Immature natural killer cell (primary cell): ENCODE measurements around the gene MAP4. TPM values are rescaled to one million over a fixed set of nuclear protein-coding genes. Genes with fewer than 3 reads are reported as not detected.

Experiments
- DNase-seq, 3 donors: peaks; one replicate each; pipeline ENCODE4 v3.0.0; 2022; ENCODE audit warnings: mixed read lengths in 1 of 3
- H3K27ac Mint-ChIP-seq, 6 donors: one replicate each; pipeline ENCODE4 v1.8.0; 2020; ENCODE audit warnings: mixed read lengths in 6 of 6, mild to moderate bottlenecking in 5 of 6, inconsistent platforms in 4 of 6, moderate library complexity in 3 of 6
- H3K27me3 Mint-ChIP-seq, 3 donors: one replicate each; pipeline ENCODE4 v1.8.0; 2020 to 2021; ENCODE audit warnings: low read depth in 3 of 3, mild to moderate bottlenecking in 3 of 3, mixed read lengths in 3 of 3, moderate library complexity in 3 of 3, inconsistent platforms in 1 of 3
- H3K36me3 Mint-ChIP-seq, 3 donors: one replicate each; pipeline ENCODE4 v1.8.0; 2020; ENCODE audit warnings: mixed read lengths in 3 of 3, inconsistent platforms in 2 of 3, mild to moderate bottlenecking in 2 of 3
- H3K4me1 Mint-ChIP-seq, 2 donors: one replicate each; pipeline ENCODE4 v1.8.0; 2020; ENCODE audit warnings: inconsistent platforms in 2 of 2, mild to moderate bottlenecking in 2 of 2, mixed read lengths in 2 of 2, moderate library complexity in 1 of 2
- H3K4me3 Mint-ChIP-seq, 5 donors: one replicate each; pipeline ENCODE4 v1.8.0; 2020; ENCODE audit warnings: mild to moderate bottlenecking in 5 of 5, mixed read lengths in 5 of 5, inconsistent platforms in 3 of 5, moderate library complexity in 3 of 5
- H3K9me3 Mint-ChIP-seq, 6 donors: one replicate each; pipeline ENCODE4 v1.8.0; 2020; ENCODE audit warnings: mild to moderate bottlenecking in 6 of 6, mixed read lengths in 6 of 6, inconsistent platforms in 4 of 6, moderate library complexity in 3 of 6
- polyA plus RNA-seq, 3 donors: library from polyadenylated mRNA; unstranded; fragments of 300-500 nt; fragmentation: Illumina TruSeq; gene quantifications; one replicate each; pipeline ENCODE4 v1.2.3, GENCODE V29; 2021

MAP4 gene
- polyA plus RNA-seq, 3 donors from 2014 or later = 4.4 to 64.2 (median 17.4) TPM

- H3K4me3 Mint-ChIP-seq = no peak overlapping the region
- no peaks in the 10 kb centered on the region for H3K9me3 Mint-ChIP-seq
- H3K27me3 Mint-ChIP-seq = peaks cover 0 to 2% (median 0%) of the 10 kb centered on the region in 3 donors
- peaks cover 7 to 54% (median 32%) of the 10 kb centered on the region in 3 donors for H3K36me3 Mint-ChIP-seq
- no peaks in the 10 kb centered on the region for H3K4me1 Mint-ChIP-seq
- no peak for DNase-seq
- H3K27ac Mint-ChIP-seq = peak overlapping the region in 1 of 6 donors; percentile 6
Measured at GRCh38 chr3:47910777-47911440, 105.3 kb downstream of the MAP4 start.

DNA sequence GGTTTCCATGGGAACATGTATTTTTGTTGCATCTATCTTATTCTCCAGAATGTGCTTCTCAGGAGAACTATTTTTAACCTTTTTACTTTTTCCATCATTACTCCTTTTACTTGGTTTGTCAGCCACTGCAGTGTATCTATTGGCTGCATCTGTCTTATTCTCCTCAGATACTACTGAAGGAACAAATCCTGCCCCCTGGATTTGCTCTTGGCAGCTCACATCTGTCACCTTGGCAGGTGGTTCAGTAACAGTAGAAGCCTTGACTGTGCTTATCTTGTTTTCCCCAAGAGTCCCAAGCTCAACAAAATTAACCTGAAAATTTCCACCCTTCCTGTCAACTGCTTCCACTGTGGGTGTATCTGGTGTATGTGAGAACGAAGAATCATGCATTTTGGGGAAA is 106.0 kb downstream of the MAP4 start:
- Mint-ChIP-seq H3K9me3 (no peaks in the 10 kb centered on the region), H3K36me3 (peaks cover 8 to 50% (median 30%) of the 10 kb centered on the region in 3 donors), H3K4me1 (no peaks in the 10 kb centered on the region), H3K4me3 (no peak overlapping the region), H3K27ac (no peak overlapping the region), H3K27me3 (peaks cover 0 to 4% (median 0%) of the 10 kb centered on the region in 3 donors)
- DNase-seq = no peak

- no peaks in the 10 kb centered on the region for H3K9me3 Mint-ChIP-seq
- peaks cover 0 to 6% of the 10 kb centered on the region in 2 donors for H3K4me1 Mint-ChIP-seq
- DNase-seq = no peak
- H3K27me3 Mint-ChIP-seq = peaks cover 0 to 4% (median 0%) of the 10 kb centered on the region in 3 donors
- H3K36me3 Mint-ChIP-seq = peaks cover 8 to 47% (median 30%) of the 10 kb centered on the region in 3 donors
- no peak overlapping the region for H3K27ac Mint-ChIP-seq
- H3K4me3 Mint-ChIP-seq = no peak overlapping the region
Measured at GRCh38 chr3:47909607-47910006, 106.6 kb downstream of the MAP4 start.

DNA sequence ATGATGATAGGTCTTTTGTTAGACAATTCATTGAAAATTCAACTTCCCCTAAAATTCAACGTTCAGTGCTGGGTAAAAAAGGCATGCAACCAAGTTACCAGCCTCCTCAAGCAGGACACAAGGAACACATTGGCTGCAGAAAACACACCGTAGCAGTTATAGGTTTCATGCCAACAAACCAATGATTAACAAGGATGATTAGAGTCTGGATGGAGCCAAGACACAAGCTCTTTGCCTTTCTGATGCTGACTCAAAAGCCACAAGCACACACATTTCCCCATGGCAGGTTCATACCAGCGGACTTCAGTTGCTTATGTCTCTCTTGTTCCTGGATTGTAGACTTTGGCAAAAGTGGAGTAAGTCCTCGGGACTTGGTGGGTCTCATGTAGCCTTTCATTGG is 107.5 kb downstream of the MAP4 start:
- Mint-ChIP-seq H3K27ac (no peak overlapping the region), H3K36me3 (peaks cover 8 to 41% (median 28%) of the 10 kb centered on the region in 3 donors), H3K27me3 (peaks cover 0 to 4% (median 0%) of the 10 kb centered on the region in 3 donors), H3K4me3 (no peak overlapping the region), H3K4me1 (peaks cover 0 to 6% of the 10 kb centered on the region in 2 donors), H3K9me3 (no peaks in the 10 kb centered on the region)
- no peak for DNase-seq

- Mint-ChIP-seq H3K27me3 (peaks cover 0 to 4% (median 0%) of the 10 kb centered on the region in 3 donors), H3K27ac (no peak overlapping the region), H3K9me3 (no peaks in the 10 kb centered on the region), H3K36me3 (peaks cover 12 to 39% (median 27%) of the 10 kb centered on the region in 3 donors), H3K4me3 (no peak overlapping the region), H3K4me1 (peaks cover 0 to 6% of the 10 kb centered on the region in 2 donors)
- DNase-seq = no peak
Measured at GRCh38 chr3:47907784-47908183, 108.4 kb downstream of the MAP4 start.

DNA sequence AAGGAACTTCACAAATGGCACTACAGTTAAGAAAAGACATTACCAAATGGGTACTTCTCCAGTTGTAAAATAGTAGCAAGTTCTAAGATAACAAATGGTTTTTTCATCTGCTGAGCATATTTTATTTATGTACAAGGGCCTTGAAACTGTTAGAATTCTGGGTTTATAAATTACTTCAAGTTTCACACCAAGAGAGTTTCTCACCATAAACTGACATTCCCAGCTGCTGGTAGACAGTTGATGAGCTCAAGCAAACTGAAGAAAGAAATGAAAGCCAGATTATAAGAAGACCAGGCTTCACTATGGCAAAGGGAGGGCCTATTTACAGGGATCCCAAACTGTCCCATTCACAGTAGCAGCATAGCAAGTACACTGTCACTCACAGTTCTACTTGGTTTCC is 113.5 kb downstream of the MAP4 start:
- H3K27me3 Mint-ChIP-seq = peaks cover 0 to 5% (median 0%) of the 10 kb centered on the region in 3 donors
- peaks cover 7 to 12% (median 10%) of the 10 kb centered on the region in 3 donors for H3K36me3 Mint-ChIP-seq
- no peak for DNase-seq
- H3K4me1 Mint-ChIP-seq = peaks cover 0 to 6% of the 10 kb centered on the region in 2 donors
- no peaks in the 10 kb centered on the region for H3K9me3 Mint-ChIP-seq
- H3K4me3 Mint-ChIP-seq = no peak overlapping the region
- no peak overlapping the region for H3K27ac Mint-ChIP-seq

GRCh38 chr3:47901280-47901833 is 114.9 kb downstream of the MAP4 start:
- Mint-ChIP-seq H3K4me3 (no peak overlapping the region), H3K36me3 (peaks cover 7 to 13% (median 10%) of the 10 kb centered on the region in 3 donors), H3K9me3 (no peaks in the 10 kb centered on the region), H3K27ac (no peak overlapping the region), H3K4me1 (peaks cover 0 to 6% of the 10 kb centered on the region in 2 donors), H3K27me3 (peaks cover 0 to 5% (median 0%) of the 10 kb centered on the region in 3 donors)
- no peak for DNase-seq

DNA sequence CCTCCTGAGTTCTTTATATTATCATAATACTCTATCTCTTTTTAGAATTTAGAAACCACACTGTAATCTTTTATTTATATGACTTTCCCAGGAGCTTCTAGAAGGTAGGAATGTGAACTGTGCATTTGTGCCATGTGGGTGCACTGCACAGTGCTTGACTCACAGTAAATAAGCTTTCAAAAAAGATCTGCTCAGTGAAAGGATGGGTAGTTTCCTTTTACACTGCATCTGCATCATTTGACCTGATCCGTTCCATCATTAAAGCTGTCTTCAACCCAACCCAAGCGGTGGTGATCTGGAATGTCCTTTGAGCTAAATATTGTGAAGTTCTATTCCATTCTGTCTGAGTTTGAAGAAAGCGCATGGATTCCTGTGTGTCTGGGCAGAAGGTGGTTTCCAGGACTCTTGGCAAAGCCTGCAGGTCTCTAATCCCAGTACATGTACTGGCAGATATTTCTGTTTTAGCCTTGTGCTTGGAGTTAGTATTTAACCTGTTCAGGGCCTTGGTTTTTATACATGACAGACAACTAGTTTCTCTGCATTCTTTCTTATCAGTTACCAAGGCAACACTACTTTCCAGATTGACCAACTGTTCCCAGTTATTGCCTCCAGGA is 116.6 kb downstream of the MAP4 start:
- Mint-ChIP-seq H3K36me3 (peaks cover 3 to 14% (median 4%) of the 10 kb centered on the region in 3 donors), H3K4me3 (no peak overlapping the region), H3K27me3 (peaks cover 0 to 1% (median 0%) of the 10 kb centered on the region in 3 donors), H3K9me3 (no peaks in the 10 kb centered on the region), H3K27ac (no peak overlapping the region), H3K4me1 (peaks cover 0 to under 1% of the 10 kb centered on the region in 2 donors)
- no peak for DNase-seq

- no peaks in the 10 kb centered on the region for H3K4me1 Mint-ChIP-seq
- no peaks in the 10 kb centered on the region for H3K9me3 Mint-ChIP-seq
- DNase-seq = no peak
- peaks cover 0 to 1% (median 0%) of the 10 kb centered on the region in 3 donors for H3K27me3 Mint-ChIP-seq
- H3K27ac Mint-ChIP-seq = peak overlapping the region in 1 of 6 donors; percentile 12
- peaks cover 5 to 18% (median 8%) of the 10 kb centered on the region in 3 donors for H3K36me3 Mint-ChIP-seq
- H3K4me3 Mint-ChIP-seq = no peak overlapping the region
Measured at GRCh38 chr3:47897954-47898353, 118.3 kb downstream of the MAP4 start.

DNA sequence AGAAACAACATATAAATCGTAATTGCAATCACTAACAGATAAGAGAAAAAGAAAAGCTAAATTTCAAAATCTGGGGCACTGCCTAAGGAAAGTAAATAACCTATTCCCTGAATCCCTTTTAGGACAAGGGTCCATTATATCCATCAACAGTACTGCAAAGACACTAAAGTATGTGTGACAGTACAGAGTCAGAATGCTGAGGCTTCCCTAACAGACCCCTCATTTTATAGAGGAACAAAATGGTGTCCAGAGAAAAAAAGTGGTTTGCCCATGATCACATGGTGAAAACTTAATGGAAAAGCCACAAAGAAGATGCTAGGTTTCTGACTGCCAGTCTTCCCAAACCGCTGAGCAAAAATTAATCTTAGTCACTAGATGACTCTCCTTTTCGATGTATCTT is 119.5 kb downstream of the MAP4 start:
- Mint-ChIP-seq H3K27ac (no peak overlapping the region), H3K4me3 (no peak overlapping the region), H3K36me3 (peaks cover 11 to 21% (median 14%) of the 10 kb centered on the region in 3 donors), H3K4me1 (no peaks in the 10 kb centered on the region), H3K9me3 (no peaks in the 10 kb centered on the region), H3K27me3 (peaks cover 0 to 1% (median 0%) of the 10 kb centered on the region in 3 donors)
- no peak for DNase-seq

DNA sequence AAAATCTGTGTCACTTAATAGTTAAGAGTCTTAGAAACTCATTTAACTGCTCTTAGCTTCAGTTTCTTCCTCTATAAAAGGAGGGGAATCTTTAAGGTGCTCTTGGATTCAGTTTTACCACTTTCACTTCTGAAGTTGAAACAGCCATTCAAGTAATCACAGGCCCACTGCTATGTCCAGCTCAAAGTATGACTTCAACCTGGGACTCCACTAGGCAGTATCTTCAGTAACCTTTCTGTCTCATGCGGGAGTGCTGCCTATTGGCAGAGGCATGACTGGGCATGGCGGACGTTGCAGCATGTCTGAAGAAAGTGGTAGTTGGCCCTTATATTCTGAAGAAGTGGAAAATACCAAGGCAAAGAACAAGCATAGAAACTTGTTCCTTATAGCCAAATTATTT is 121.0 kb downstream of the MAP4 start:
- DNase-seq = no peak
- Mint-ChIP-seq H3K27ac (no peak overlapping the region), H3K9me3 (no peaks in the 10 kb centered on the region), H3K27me3 (peaks cover 0 to 1% (median 0%) of the 10 kb centered on the region in 3 donors), H3K36me3 (peaks cover 18 to 29% (median 18%) of the 10 kb centered on the region in 3 donors), H3K4me1 (no peaks in the 10 kb centered on the region), H3K4me3 (no peak overlapping the region)

- H3K4me1 Mint-ChIP-seq = peaks cover 0 to 2% of the 10 kb centered on the region in 2 donors
- no peak for DNase-seq
- no peaks in the 10 kb centered on the region for H3K27me3 Mint-ChIP-seq
- no peak overlapping the region for H3K4me3 Mint-ChIP-seq
- no peaks in the 10 kb centered on the region for H3K9me3 Mint-ChIP-seq
- H3K27ac Mint-ChIP-seq = no peak overlapping the region
- peaks cover 18 to 34% (median 28%) of the 10 kb centered on the region in 3 donors for H3K36me3 Mint-ChIP-seq
Measured at GRCh38 chr3:47892286-47893040, 123.8 kb downstream of the MAP4 start.

DNA sequence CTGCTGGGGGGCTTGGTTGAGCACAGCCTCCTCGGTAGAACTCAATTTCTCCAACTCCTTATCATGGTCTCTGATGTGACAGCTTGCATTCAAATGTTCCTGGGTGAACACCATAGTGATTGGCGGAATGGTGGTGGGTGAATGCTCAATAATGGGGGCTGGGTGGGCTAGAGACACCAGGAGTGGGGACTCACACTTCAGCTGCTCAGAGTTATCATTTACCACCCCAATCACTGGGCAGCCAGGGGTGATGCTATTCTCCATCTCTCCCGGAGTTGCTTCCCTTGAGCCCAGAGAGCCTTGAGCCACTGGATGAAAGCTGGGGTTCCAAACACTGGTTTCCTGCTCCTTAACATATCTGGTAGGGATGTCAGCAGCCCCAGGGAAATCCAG is 124.6 kb downstream of the MAP4 start:
- DNase-seq = no peak
- Mint-ChIP-seq H3K27me3 (no peaks in the 10 kb centered on the region), H3K36me3 (peaks cover 18 to 33% (median 31%) of the 10 kb centered on the region in 3 donors), H3K4me1 (peaks cover 0 to 2% of the 10 kb centered on the region in 2 donors), H3K27ac (no peak overlapping the region), H3K4me3 (no peak overlapping the region), H3K9me3 (no peaks in the 10 kb centered on the region)
